ENCODE measurements around the gene WDR70. TPM values are rescaled to one million over a fixed set of nuclear protein-coding genes. Genes with fewer than 3 reads are reported as not detected.

The WDR70 gene
- total RNA-seq, 2 donors from 2014 or later: 34.2 to 36.1 TPM

DNA sequence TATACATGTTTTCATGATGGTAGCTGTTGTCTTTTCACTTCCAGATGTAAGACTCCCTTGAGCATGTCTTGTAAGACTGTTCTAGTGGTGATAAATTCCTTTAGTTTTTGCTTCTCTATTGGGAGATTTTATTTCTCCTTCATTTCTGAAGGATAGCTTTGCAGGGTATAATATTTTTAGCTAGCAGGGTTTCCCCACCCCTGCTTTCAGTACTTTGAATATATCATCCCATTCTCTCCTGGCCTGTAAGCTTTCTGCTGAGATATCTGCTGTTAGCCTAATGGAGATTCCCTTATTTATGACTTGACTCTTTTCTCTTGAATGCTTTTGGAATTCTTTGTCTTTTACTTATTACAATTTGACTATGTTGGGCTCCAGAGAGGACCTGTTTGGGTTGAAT lies 249.8 kb downstream of the WDR70 start:
- no peaks in the 10 kb centered on the region for H3K27me3 Mint-ChIP-seq (ENCODE audit: insufficient read depth)
- DNase-seq: no peak
- no peak overlapping the region for H3K27ac ChIP-seq (ENCODE audit: low read depth, low read length)
- no peak overlapping the region for H3K27ac Mint-ChIP-seq
- H3K4me1 ChIP-seq (ENCODE audit: control insufficient read depth, insufficient read depth, low read length): no peaks in the 10 kb centered on the region
- H3K4me1 Mint-ChIP-seq: no peaks in the 10 kb centered on the region
- no peak overlapping the region for H3K4me3 Mint-ChIP-seq
- H3K9ac ChIP-seq (ENCODE audit: extremely low read depth, low read length, poor library complexity, severe bottlenecking): no peak overlapping the region
- peaks cover 7% of the 10 kb centered on the region for H3K36me3 Mint-ChIP-seq (ENCODE audit: low read depth)
- H3K36me3 ChIP-seq (ENCODE audit: control insufficient read depth, insufficient read depth, low read length): no peaks in the 10 kb centered on the region
- H3K27me3 ChIP-seq (ENCODE audit: control insufficient read depth, insufficient read depth, low read length, poor library complexity, severe bottlenecking): no peaks in the 10 kb centered on the region
- no peak overlapping the region for H3K4me3 ChIP-seq (ENCODE audit: low read length)
- peaks cover 16% of the 10 kb centered on the region for H3K9me3 Mint-ChIP-seq
- no peaks in the 10 kb centered on the region for H3K9me3 ChIP-seq (ENCODE audit: control insufficient read depth, low read length)
- TF ChIP-seq, protein P1, sequence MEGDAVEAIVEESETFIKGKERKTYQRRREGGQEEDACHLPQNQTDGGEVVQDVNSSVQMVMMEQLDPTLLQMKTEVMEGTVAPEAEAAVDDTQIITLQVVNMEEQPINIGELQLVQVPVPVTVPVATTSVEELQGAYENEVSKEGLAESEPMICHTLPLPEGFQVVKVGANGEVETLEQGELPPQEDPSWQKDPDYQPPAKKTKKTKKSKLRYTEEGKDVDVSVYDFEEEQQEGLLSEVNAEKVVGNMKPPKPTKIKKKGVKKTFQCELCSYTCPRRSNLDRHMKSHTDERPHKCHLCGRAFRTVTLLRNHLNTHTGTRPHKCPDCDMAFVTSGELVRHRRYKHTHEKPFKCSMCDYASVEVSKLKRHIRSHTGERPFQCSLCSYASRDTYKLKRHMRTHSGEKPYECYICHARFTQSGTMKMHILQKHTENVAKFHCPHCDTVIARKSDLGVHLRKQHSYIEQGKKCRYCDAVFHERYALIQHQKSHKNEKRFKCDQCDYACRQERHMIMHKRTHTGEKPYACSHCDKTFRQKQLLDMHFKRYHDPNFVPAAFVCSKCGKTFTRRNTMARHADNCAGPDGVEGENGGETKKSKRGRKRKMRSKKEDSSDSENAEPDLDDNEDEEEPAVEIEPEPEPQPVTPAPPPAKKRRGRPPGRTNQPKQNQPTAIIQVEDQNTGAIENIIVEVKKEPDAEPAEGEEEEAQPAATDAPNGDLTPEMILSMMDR (conservative IDR thresholded peaks at IDR 0.05): no peak

DNA sequence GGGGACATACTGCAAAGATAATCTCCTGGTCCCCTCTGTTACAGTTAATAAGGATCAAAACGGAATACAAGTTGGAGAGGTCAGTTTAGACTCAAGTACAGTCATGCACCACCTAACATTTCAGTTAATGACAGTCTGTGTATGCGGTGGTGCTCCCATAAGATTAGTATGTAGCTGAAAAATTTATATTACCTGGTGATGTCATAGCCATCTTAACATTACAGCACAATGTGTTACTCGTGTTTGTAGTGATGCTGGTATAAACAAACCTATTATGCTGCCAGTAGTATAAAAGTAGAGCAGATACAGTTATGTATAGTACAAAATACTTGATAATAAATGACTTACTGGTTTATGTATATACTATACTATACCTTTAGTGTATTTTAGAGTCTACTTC lies 252.8 kb downstream of the WDR70 start:
- H3K27ac Mint-ChIP-seq: no peak overlapping the region
- TF ChIP-seq, protein P1 (conservative IDR thresholded peaks at IDR 0.05): no peak
- H3K27me3 Mint-ChIP-seq (ENCODE audit: insufficient read depth): no peaks in the 10 kb centered on the region
- H3K4me1 Mint-ChIP-seq: no peaks in the 10 kb centered on the region
- no peaks in the 10 kb centered on the region for H3K27me3 ChIP-seq (ENCODE audit: control insufficient read depth, insufficient read depth, low read length, poor library complexity, severe bottlenecking)
- H3K9ac ChIP-seq (ENCODE audit: extremely low read depth, low read length, poor library complexity, severe bottlenecking): no peak overlapping the region
- H3K4me3 ChIP-seq (ENCODE audit: low read length): no peak overlapping the region
- no peaks in the 10 kb centered on the region for H3K4me1 ChIP-seq (ENCODE audit: control insufficient read depth, insufficient read depth, low read length)
- H3K9me3 ChIP-seq (ENCODE audit: control insufficient read depth, low read length): no peaks in the 10 kb centered on the region
- H3K36me3 Mint-ChIP-seq (ENCODE audit: low read depth): peaks cover 7% of the 10 kb centered on the region
- no peak for DNase-seq
- H3K36me3 ChIP-seq (ENCODE audit: control insufficient read depth, insufficient read depth, low read length): no peaks in the 10 kb centered on the region
- H3K9me3 Mint-ChIP-seq: peaks cover 16% of the 10 kb centered on the region
- WGBS, 2 experiments (ENCODE audit: insufficient coverage in 1 of 2, insufficient read length in 1 of 2): 83 to 94% methylated on average over 1 to 2 of the region's 3 CpGs
- H3K4me3 Mint-ChIP-seq: no peak overlapping the region
- H3K27ac ChIP-seq (ENCODE audit: low read depth, low read length): no peak overlapping the region

DNA sequence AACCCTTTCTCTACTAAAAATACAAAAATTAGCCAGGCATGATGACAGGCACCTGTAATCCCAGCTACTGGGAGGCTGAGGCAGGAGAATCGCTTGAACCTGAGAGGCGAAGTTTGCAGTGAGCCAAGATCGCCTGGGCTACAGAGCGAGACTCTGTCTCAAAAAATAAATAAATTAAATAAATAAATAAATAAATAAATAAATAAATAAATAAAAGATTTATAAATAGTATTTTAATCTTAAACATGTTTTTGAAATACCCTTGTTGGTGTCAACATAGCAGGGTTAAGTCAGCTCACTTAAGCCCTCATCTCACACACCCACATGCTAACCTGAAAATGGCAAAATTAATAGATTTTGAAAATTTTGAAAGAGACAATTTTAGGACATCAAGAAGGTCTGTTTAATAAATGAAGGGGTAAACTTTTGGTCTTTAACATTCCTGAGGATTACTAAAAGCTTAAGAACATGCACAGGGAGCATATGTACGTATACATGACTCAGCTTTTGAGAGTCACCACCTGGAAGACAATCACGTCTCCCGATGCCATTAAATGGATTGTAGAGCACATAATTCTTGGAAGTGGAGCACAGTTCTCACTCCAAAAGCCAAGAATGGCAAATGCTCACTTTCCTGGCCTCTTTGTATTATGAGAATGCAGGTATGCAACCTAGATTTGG lies 258.2 kb downstream of the WDR70 start:
- Histone ChIP-seq H3K9ac (ENCODE audit: extremely low read depth, low read length, poor library complexity, severe bottlenecking) (no peak overlapping the region), H3K27ac (ENCODE audit: low read depth, low read length) (no peak overlapping the region), H3K27me3 (ENCODE audit: control insufficient read depth, insufficient read depth, low read length, poor library complexity, severe bottlenecking) (no peaks in the 10 kb centered on the region), H3K4me3 (ENCODE audit: low read length) (no peak overlapping the region), H3K9me3 (ENCODE audit: control insufficient read depth, low read length) (no peaks in the 10 kb centered on the region), H3K4me1 (ENCODE audit: control insufficient read depth, insufficient read depth, low read length) (no peaks in the 10 kb centered on the region), H3K36me3 (ENCODE audit: control insufficient read depth, insufficient read depth, low read length) (no peaks in the 10 kb centered on the region)
- no peak overlapping the region for H3K4me3 Mint-ChIP-seq
- TF ChIP-seq, protein P1 (conservative IDR thresholded peaks at IDR 0.05): no peak
- no peak overlapping the region for H3K27ac Mint-ChIP-seq
- no peaks in the 10 kb centered on the region for H3K36me3 Mint-ChIP-seq (ENCODE audit: low read depth)
- no peaks in the 10 kb centered on the region for H3K9me3 Mint-ChIP-seq
- H3K27me3 Mint-ChIP-seq (ENCODE audit: insufficient read depth): no peaks in the 10 kb centered on the region
- DNase-seq: no peak
- WGBS, 2 experiments (ENCODE audit: insufficient coverage in 1 of 2, insufficient read length in 1 of 2): 92 to 98% methylated on average over 3 to 5 of the region's 7 CpGs
- no peaks in the 10 kb centered on the region for H3K4me1 Mint-ChIP-seq
